ENCODE data around the gene PPARD.

GRCh38 chr6:35297601-35298481 is 44.5 kb upstream of the PPARD start, which contains the start of gene DEF6:
- TF ChIP-seq EZH2 (IDR thresholded peaks at IDR 0.05) (no peak), CTCF (IDR thresholded peaks at IDR 0.05) (peak; percentile 74)
